Transverse colon (tissue), 4 donors: Measurements from ENCODE around the gene OR6K3. TPM values are rescaled to one million over a fixed set of nuclear protein-coding genes. Genes with fewer than 3 reads are reported as not detected.

ENCODE experiments used
- DNase-seq: peaks from one replicate; pipeline ENCODE4 v3.0.0-alpha.2; 2019
- H3K27ac ChIP-seq, 4 donors: fragments of 200-600 bp; sonication (generic); 2 replicates each; pipeline ENCODE4 v1.5.1; 2016 to 2018; ENCODE audit warnings: inconsistent platforms in 4 of 4
- H3K27me3 ChIP-seq: fragments of 200-600 bp; sonication (generic); 2 replicates; pipeline ENCODE4 v1.5.1; 2017; ENCODE audit warnings: inconsistent platforms
- H3K36me3 ChIP-seq, 4 donors: fragments of 200-600 bp; sonication (generic); 2 replicates each; pipeline ENCODE4 v1.5.1; 2017 to 2019; ENCODE audit warnings: inconsistent platforms in 4 of 4
- H3K4me1 ChIP-seq, 4 donors: fragments of 200-600 bp; sonication (generic); 2 replicates each; pipeline ENCODE4 v1.5.1; 2017 to 2020; ENCODE audit warnings: inconsistent platforms in 4 of 4
- H3K4me3 ChIP-seq, 4 donors: fragments of 200-600 bp; sonication (generic); 1 replicate in 1 of 4; 2 replicates in 3 of 4; pipeline versions ENCODE4 v1.5.1 to v1.6.1; 2017 to 2019; ENCODE audit warnings: inconsistent platforms in 4 of 4
- H3K9me3 ChIP-seq, 2 donors: fragments of 200-600 bp; sonication (generic); 2 replicates each; pipeline ENCODE4 v1.5.1; 2017 to 2019; ENCODE audit warnings: inconsistent platforms in 2 of 2
- EP300 ChIP-seq: sonication (generic); formaldehyde crosslinking; IDR thresholded peaks from one replicate; pipeline ENCODE4 v1.6.1; 2017; ENCODE audit warnings: antibody characterized with exemption, low read depth
- POLR2A ChIP-seq: fragments of 450-650 bp; IDR thresholded peaks from one replicate; pipeline ENCODE4 v1.6.1; 2016; ENCODE audit warnings: antibody characterized with exemption, mild to moderate bottlenecking, moderate library complexity
- POLR2AphosphoS5 ChIP-seq, 3 donors: sonication (generic); formaldehyde crosslinking; IDR thresholded peaks; one replicate each; pipeline ENCODE4 v1.6.1; 2016; ENCODE audit warnings: antibody characterized with exemption in 3 of 3
- WGBS, 2 donors: methylation state at CpG; one replicate each; pipeline ENCODE4 v1.1.5; 2018; ENCODE audit warnings: low coverage in 1 of 2; 5-methylcytosine and 5-hydroxymethylcytosine counted together
- in situ Hi-C, 4 donors: fragments of 200-750 bp; cut with MboI; loops; one replicate each; pipeline versions ENCODE4 v1.15.0 to v1.15.1; 2017; ENCODE audit warnings: low sequenced_read_pairs in 3 of 4, low pct_ligation_motif_present in 1 of 4, low pct_unique_long_range_greater_than_20kb in 1 of 4
- intact Hi-C: fragments of 100-400 bp; cut with DNase I; formaldehyde crosslinking; loops from one replicate; pipeline ENCODE4 v1.15.1; 2023; ENCODE audit warnings: low total_unique reads
- total RNA-seq, 4 donors: library from RNA; depleted of rRNA; stranded (reverse); fragments of >200 nt; gene quantifications; one replicate each; pipeline ENCODE4 v1.1.0, GENCODE V29; 2016
- TF ChIP-seq, protein P1 (sequence below), 5 experiments: fragments of 200-600 bp in 3 of 5; fragments of 450-650 bp in 2 of 5; sonication (generic) in 3 of 5; IDR thresholded peaks; 1 replicate in 2 of 5; 2 replicates in 3 of 5; pipeline ENCODE4 v1.5.1; 2016 to 2017; ENCODE audit warnings: antibody characterized with exemption in 5 of 5, inconsistent platforms in 3 of 5, mild to moderate bottlenecking in 2 of 5, moderate library complexity in 1 of 5

OR6K3 gene
- total RNA-seq, 4 donors from 2014 or later = not detected

DNA sequence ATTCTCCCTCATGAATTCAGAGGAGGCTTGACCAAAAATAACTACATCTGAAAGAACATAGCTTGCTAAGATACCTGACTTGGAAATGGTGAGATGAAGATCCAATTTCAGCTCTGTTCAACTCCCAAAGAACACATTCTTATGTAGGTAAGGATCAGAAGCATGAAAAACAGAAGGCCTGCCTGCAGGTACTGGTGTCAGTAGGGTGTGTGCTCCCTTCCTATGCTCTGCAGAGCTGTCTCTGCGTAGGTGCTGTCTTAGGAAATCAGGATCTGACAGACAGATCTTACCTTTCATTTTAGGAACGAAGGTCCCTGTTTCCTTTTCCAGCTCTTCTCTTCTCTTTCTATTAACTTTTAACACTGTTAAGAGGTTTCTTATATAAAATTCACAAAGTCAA is 14.4 kb downstream of the OR6K3 start:
- WGBS, 2 donors = 58 to 68% methylated on average over 2 of the region's 2 CpGs
- DNase-seq = no peak
- Histone ChIP-seq H3K4me3 (no peak overlapping the region), H3K36me3 (no peaks in the 10 kb centered on the region), H3K4me1 (no peaks in the 10 kb centered on the region), H3K27ac (no peak overlapping the region), H3K27me3 (no peaks in the 10 kb centered on the region), H3K9me3 (no peaks in the 10 kb centered on the region)
- TF ChIP-seq, protein P1, sequence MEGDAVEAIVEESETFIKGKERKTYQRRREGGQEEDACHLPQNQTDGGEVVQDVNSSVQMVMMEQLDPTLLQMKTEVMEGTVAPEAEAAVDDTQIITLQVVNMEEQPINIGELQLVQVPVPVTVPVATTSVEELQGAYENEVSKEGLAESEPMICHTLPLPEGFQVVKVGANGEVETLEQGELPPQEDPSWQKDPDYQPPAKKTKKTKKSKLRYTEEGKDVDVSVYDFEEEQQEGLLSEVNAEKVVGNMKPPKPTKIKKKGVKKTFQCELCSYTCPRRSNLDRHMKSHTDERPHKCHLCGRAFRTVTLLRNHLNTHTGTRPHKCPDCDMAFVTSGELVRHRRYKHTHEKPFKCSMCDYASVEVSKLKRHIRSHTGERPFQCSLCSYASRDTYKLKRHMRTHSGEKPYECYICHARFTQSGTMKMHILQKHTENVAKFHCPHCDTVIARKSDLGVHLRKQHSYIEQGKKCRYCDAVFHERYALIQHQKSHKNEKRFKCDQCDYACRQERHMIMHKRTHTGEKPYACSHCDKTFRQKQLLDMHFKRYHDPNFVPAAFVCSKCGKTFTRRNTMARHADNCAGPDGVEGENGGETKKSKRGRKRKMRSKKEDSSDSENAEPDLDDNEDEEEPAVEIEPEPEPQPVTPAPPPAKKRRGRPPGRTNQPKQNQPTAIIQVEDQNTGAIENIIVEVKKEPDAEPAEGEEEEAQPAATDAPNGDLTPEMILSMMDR (IDR thresholded peaks at IDR 0.05) = no peak
- intact Hi-C loops = no loop called here
- in situ Hi-C loops = no loop called here

DNA sequence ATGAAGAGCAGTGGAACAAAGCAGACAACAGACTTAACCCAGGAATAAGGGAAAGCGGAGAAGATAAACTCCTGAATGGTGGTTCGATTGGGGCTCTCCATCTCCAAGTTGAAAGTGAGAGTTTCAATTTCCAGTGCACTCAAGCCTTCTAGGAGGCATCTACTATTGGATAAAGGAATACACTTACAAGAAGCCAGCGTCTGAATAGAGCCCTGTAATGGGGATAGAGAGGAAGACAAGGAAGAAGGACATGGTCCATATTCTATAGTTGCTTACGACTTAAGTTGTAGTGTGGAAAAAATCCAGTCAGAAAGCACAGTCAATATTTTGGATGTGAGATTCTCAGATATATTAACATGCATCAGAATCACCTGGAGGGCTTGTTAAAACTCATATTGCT is 20.0 kb downstream of the OR6K3 start, which contains the start of gene OR6K2:
TSS of gene OR6K2 (minus strand) at position 101 of the 400 bp plus-strand sequence. CDS start at position 101, 0 bp downstream.
- Histone ChIP-seq H3K36me3 (no peaks in the 10 kb centered on the region), H3K4me1 (no peaks in the 10 kb centered on the region), H3K9me3 (no peaks in the 10 kb centered on the region), H3K27me3 (no peaks in the 10 kb centered on the region), H3K27ac (no peak within 1 kb of the TSS), H3K4me3 (no peak within 1 kb of the TSS)
- TF ChIP-seq POLR2A (no peak), POLR2AphosphoS5 (IDR thresholded peaks at IDR 0.05) (no peak), EP300 (no peak)
- TF ChIP-seq, protein P1 (IDR thresholded peaks at IDR 0.05) = no peak
- in situ Hi-C loops = no loop called here
- no peak for DNase-seq
- intact Hi-C loops = no loop called here
- 81 to 85% methylated on average over 4 of the region's 4 CpGs for WGBS, 2 donors

DNA sequence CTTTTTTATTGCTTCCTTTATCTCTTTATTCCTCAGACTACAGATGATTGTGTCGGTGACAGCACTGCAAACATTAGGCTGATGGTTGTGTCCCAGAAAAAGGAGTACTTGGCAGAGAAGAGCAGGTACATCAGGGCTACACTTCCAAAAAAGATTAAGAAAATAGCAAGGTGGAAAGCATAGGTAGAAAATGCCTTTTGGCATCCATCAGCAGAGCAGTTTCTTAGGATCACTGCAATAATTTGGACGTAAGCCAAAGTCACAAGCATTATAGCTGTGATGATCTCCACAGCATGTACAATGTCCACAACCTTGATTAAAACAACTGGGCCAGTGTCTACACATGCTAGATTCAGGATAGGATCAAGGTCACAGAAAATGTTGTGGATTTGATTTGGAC is 25.9 kb downstream of the OR6K3 start:
- Histone ChIP-seq H3K4me1 (no peaks in the 10 kb centered on the region), H3K9me3 (no peaks in the 10 kb centered on the region), H3K36me3 (no peaks in the 10 kb centered on the region), H3K4me3 (no peak overlapping the region), H3K27ac (no peak overlapping the region), H3K27me3 (no peaks in the 10 kb centered on the region)
- in situ Hi-C loops = no loop called here
- 74 to 100% methylated on average over 1 to 2 of the region's 2 CpGs for WGBS, 2 donors
- no peak for DNase-seq
- intact Hi-C loops = no loop called here
- TF ChIP-seq POLR2A (no peak), POLR2AphosphoS5 (IDR thresholded peaks at IDR 0.05) (no peak), EP300 (no peak)
- TF ChIP-seq, protein P1 (IDR thresholded peaks at IDR 0.05) = no peak

DNA sequence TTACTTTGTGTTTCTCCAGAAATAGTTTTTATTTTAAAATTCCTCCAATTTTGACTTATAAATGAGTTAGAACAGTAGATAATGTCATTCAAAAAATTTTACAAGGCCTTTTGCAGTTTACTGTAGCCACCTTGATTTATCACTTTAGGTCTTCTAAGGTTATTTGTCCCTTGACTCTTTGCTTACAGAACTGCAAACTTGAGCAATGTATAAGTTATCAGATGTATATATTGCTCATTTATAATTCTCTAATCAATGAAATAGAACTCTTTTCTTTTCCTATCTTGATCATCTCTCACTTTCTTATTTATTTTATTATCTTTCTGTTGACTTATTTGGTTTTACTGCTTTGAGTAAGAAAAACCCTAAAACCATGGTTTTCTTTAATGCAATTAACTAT is 28.2 kb downstream of the OR6K3 start:
- Histone ChIP-seq H3K4me1 (no peaks in the 10 kb centered on the region), H3K4me3 (no peak overlapping the region), H3K27ac (no peak overlapping the region), H3K36me3 (no peaks in the 10 kb centered on the region), H3K9me3 (no peaks in the 10 kb centered on the region), H3K27me3 (no peaks in the 10 kb centered on the region)
- in situ Hi-C loops (no loop called here), intact Hi-C loops (no loop called here)
- no peak for DNase-seq
- TF ChIP-seq, protein P1 (IDR thresholded peaks at IDR 0.05) = no peak
- no peak for TF ChIP-seq POLR2AphosphoS5 (IDR thresholded peaks at IDR 0.05)
- TF ChIP-seq EP300 = no peak
- TF ChIP-seq POLR2A = no peak
